ENCODE results near the gene FOXJ1.

DNA sequence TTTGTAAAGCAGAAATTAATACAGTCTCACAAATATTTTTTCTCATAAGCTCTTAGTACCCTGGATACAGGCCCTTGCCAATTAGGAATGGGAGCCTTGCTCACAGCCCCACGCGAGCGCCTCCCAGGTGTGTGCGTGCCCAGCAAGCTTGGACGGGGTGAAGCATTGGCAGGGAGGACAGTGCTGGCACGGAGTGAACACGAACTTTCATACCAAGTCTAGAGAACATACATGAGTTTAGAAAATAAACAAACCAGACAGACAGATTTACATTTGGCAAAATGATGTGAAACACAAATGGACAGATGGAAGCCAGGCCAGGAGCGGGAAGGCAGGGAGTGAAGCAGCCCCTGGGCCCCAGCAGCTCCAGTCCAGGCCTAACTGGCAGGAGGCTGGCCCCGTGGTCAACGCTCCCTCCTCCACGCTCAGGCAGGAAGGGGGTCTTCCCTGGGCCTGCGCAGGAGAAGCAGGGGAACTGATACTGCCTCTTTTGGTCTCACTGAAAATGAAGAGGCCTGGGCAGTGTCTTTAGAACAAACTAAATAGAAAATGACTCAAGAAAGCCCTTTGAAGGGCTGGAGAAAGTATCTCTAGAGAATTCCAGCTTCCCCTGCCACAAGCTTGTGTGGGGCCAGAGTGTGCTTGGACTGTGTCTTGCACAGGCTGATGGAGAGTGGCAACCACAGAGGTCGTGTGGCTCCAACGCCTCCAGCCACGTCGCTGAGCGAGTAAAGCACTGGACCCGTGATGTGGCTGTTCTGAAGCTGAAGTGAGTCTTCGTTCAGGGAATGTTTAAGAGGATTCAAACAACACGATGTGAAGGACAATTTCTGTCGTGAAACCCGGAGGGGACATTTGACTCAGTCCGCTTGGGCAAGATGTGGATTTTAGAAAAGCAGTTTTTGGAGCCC is 9.9 kb upstream of the FOXJ1 start:
- no peak for TF ChIP-seq POLR2AphosphoS5 (IDR thresholded peaks at IDR 0.05; ENCODE audit: low read depth, low read length)
- no peak for TF ChIP-seq TAF1 (IDR thresholded peaks at IDR 0.05; ENCODE audit: borderline replicate concordance, low read depth, low read length)

All from GM12892 (cell line).